ENCODE measurements around the gene CCDC152.

Gene CCDC152

DNA sequence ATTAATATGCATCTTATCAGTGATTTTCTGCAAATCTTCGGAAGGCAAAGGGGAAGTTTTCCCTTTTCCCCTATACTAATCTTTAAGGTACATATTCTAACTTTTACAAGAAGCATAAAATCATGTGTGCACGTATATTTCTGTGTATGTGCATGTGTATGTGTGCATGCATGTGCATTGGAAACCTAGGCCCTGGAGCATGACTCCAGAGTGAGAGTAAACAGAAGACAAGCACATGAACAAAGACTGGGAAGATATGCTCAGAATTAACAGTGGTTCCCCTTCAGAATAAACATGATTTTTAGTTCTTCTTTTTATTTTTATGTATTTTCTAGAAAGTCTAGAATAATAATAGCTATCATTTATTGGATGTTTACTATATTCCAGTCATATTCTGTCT is 65.9 kb downstream of the CCDC152 start:
- no peak overlapping the region for H3K27ac ChIP-seq
- no peak overlapping the region for H3K4me3 ChIP-seq (ENCODE audit: low read depth, low read length)
- H3K27me3 ChIP-seq (replicated peaks): no peaks in the 10 kb centered on the region
- DNase-seq: no peak
- in situ Hi-C loops (cut with HindIII; ENCODE audit: low pct_ligation_motif_present, low sequenced_read_pairs): no loop called here
- TF ChIP-seq, protein P1, sequence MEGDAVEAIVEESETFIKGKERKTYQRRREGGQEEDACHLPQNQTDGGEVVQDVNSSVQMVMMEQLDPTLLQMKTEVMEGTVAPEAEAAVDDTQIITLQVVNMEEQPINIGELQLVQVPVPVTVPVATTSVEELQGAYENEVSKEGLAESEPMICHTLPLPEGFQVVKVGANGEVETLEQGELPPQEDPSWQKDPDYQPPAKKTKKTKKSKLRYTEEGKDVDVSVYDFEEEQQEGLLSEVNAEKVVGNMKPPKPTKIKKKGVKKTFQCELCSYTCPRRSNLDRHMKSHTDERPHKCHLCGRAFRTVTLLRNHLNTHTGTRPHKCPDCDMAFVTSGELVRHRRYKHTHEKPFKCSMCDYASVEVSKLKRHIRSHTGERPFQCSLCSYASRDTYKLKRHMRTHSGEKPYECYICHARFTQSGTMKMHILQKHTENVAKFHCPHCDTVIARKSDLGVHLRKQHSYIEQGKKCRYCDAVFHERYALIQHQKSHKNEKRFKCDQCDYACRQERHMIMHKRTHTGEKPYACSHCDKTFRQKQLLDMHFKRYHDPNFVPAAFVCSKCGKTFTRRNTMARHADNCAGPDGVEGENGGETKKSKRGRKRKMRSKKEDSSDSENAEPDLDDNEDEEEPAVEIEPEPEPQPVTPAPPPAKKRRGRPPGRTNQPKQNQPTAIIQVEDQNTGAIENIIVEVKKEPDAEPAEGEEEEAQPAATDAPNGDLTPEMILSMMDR (IDR thresholded peaks at IDR 0.05; ENCODE audit: low read depth, low read length, missing control alignments): no peak
- H3K36me3 ChIP-seq (replicated peaks): no peaks in the 10 kb centered on the region

DNA sequence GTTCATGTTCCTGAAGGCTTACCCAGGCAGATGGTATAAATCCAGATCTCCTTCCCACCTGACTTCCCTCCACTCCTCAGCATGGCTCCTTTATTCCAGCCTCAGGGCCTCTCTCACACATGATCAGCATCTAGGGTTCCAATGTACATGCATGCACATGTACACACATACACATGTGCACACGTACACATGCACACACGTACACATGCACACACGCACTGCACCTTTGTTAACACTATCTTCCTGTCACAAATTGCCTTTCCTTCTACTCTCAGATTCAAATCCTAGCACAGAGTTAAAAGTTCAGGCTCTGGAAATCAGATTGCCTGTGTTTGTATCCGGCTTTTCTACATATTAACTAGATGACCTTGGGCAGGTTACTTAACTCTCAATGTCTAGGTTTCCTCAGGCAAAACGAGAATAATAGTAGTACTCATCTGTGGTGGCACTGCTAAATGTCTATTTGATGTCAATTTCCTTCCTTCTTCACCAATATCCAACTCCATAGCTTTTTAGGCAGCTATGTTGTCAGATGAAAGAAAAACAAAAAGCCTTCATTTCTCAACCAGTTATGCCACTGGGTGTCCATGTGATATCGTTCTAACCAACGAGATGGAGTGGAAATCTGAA is 67.8 kb downstream of the CCDC152 start:
- DNase-seq: no peak
- H3K4me3 ChIP-seq (ENCODE audit: low read depth, low read length): no peak overlapping the region
- in situ Hi-C loops (cut with HindIII; ENCODE audit: low pct_ligation_motif_present, low sequenced_read_pairs): no loop called here
- TF ChIP-seq, protein P1 (IDR thresholded peaks at IDR 0.05; ENCODE audit: low read depth, low read length, missing control alignments): no peak
- H3K27me3 ChIP-seq (replicated peaks): no peaks in the 10 kb centered on the region
- H3K27ac ChIP-seq: no peak overlapping the region
- no peaks in the 10 kb centered on the region for H3K36me3 ChIP-seq (replicated peaks)

DNA sequence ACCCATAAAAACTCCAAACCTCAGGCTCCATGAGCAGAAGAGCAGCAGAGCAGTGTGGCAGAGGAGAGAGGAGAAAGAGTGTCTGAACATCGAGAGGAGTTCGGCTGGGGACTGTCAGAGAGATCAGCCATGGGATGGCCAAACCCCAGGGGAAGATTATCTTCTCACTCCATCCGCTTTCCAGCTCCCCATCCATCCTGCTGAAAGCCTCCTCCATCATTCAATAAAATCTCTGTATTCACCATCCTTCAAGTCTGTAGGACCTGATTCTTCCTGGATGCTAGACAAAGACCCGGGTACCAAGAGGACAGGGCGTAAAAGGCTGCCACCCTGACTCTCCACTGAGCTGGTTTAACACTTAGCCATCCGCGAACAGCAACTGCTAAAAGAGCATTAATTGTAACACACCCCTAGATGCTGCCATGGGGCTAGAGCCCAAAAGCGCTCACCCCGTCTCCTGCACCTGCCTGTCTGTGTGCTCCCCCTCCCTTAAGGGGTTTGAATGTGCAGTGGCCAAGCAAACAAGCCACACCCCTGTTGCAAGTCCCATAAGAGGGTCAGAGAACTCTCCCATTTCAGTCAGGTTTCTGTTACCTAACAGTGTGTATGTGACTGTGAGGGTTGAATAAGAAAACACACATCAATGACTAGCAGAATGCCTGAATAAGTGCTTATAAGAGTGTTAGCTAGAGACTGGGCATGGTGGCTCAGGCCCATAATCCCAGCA is 69.0 kb downstream of the CCDC152 start:
- TF ChIP-seq, protein P1 (IDR thresholded peaks at IDR 0.05; ENCODE audit: low read depth, low read length, missing control alignments): no peak
- Histone ChIP-seq H3K27ac (no peak overlapping the region), H3K4me3 (ENCODE audit: low read depth, low read length) (no peak overlapping the region), H3K27me3 (replicated peaks) (no peaks in the 10 kb centered on the region), H3K36me3 (replicated peaks) (no peaks in the 10 kb centered on the region)
- DNase-seq: no peak
- in situ Hi-C loops (cut with HindIII; ENCODE audit: low pct_ligation_motif_present, low sequenced_read_pairs): no loop called here

DNA sequence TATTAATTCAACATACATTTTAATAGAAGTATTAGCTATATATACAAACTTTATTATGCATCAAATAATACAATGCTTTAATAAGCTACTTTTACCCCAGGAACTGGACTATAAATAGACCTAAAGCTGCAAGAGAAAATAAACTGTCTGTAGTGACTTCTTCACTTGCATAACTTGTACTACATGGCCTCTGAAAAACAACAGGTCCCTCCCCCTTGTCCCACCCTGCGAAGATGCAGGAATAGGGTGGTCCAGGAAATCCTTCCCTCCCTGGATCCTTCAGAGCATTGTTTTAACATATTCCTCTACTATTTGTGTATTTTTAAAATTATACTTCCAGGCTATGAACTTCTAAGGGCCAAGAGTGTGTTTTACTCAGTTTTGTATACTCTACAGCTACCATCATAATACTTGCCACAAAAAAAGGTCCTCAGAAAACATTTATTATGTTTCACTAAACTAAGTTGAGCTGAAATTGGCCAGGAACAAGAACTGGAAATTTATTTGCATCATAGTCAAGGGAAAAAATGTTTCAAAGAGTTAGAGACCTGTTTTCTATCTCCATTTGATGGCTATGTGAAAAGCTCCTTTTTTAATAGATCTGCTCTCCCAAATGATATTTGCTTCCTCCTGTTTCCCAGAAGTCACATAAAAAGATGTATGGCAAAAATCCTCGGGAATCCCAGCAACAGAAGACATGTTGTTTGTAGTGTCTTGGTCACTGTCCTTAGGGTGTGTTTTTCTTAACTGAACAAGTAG is 70.3 kb downstream of the CCDC152 start:
- TF ChIP-seq, protein P1 (IDR thresholded peaks at IDR 0.05; ENCODE audit: low read depth, low read length, missing control alignments): no peak
- Histone ChIP-seq H3K27ac (no peak overlapping the region), H3K27me3 (replicated peaks) (no peaks in the 10 kb centered on the region), H3K36me3 (replicated peaks) (no peaks in the 10 kb centered on the region), H3K4me3 (ENCODE audit: low read depth, low read length) (no peak overlapping the region)
- no peak for DNase-seq
- in situ Hi-C loops (cut with HindIII; ENCODE audit: low pct_ligation_motif_present, low sequenced_read_pairs): no loop called here

DNA sequence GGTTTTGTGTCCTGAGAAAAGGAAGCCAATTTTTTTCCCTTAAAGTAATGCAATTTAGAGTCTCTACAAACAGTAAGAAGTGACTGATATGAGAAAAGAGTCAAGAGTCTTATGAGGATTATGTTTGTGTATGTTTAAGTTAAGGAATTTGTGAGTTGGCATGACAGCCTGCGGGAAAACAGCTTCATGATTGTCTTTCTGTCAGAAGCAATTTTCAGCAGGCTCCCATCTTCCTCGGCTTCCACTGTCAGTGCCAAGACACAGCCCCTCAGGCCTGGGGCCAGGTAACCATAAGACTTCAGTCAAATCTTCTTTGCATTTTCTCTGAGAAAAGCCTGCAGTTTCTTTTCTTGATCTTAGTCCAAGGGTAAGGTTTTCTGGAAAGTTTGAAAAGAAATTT is 72.1 kb downstream of the CCDC152 start:
- no peak for DNase-seq
- H3K27ac ChIP-seq: no peak overlapping the region
- TF ChIP-seq, protein P1 (IDR thresholded peaks at IDR 0.05; ENCODE audit: low read depth, low read length, missing control alignments): no peak
- H3K4me3 ChIP-seq (ENCODE audit: low read depth, low read length): no peak overlapping the region
- no peaks in the 10 kb centered on the region for H3K27me3 ChIP-seq (replicated peaks)
- in situ Hi-C loops (cut with HindIII; ENCODE audit: low pct_ligation_motif_present, low sequenced_read_pairs): no loop called here
- no peaks in the 10 kb centered on the region for H3K36me3 ChIP-seq (replicated peaks)

Measured in brain microvascular endothelial cell (primary cell).